ENCODE results near the gene FMNL3. TPM values are rescaled to one million over a fixed set of nuclear protein-coding genes. Genes with fewer than 3 reads are reported as not detected.

Gene FMNL3
- total and polyA plus RNA-seq, 2 of the 13 experiments (the other 11 are each of a cell fraction or from before 2014, with no cell fraction given): 0.44 to 1.1 TPM

- TF ChIP-seq CTCF (CRISPR knock-in tag; IDR thresholded peaks at IDR 0.05): peak; percentile 30
- TF ChIP-seq DPF2 (CRISPR knock-in tag; IDR thresholded peaks at IDR 0.05; ENCODE audit: borderline replicate concordance, low read depth): peak; percentile 58; the same call in 1 of the 2 replicates
- TF ChIP-seq SMYD3 (CRISPR knock-in tag; IDR thresholded peaks at IDR 0.05): no peak
- TF ChIP-seq PHF8 (CRISPR knock-in tag; IDR thresholded peaks at IDR 0.05): peak; percentile 64
- TF ChIP-seq ZNF292 (CRISPR knock-in tag; IDR thresholded peaks at IDR 0.05; ENCODE audit: borderline replicate concordance, low read depth): peak; percentile 73; the same call in 1 of the 2 replicates
- 0 out of 2 replicates have a peak, but pooled peaks have one; percentile 31 for TF ChIP-seq MEIS2 (CRISPR knock-in tag; IDR thresholded peaks at IDR 0.05)
- no peak; the same call in 1 of the 2 replicates for TF ChIP-seq ZNF362 (CRISPR knock-in tag; IDR thresholded peaks at IDR 0.05; ENCODE audit: borderline replicate concordance)
- TF ChIP-seq ZBTB3 (CRISPR knock-in tag; IDR thresholded peaks at IDR 0.05; ENCODE audit: borderline replicate concordance, low read depth): no peak
- no peak for TF ChIP-seq SRSF9 (IDR thresholded peaks at IDR 0.05; ENCODE audit: borderline replicate concordance, insufficient read depth, low read depth, low read length, poor library complexity, severe bottlenecking)
- no peak for TF ChIP-seq RBAK (CRISPR knock-in tag; IDR thresholded peaks at IDR 0.05)
- TF ChIP-seq SP5 (CRISPR knock-in tag; IDR thresholded peaks at IDR 0.05; ENCODE audit: borderline replicate concordance, low read depth): no peak
- no peak for TF ChIP-seq ATF1 (CRISPR knock-in tag; IDR thresholded peaks at IDR 0.05)
- no peak for TF ChIP-seq TRIM22 (IDR thresholded peaks at IDR 0.05)
- no peak for TF ChIP-seq THYN1 (CRISPR knock-in tag; IDR thresholded peaks at IDR 0.05; ENCODE audit: borderline replicate concordance, low read depth)
- TF ChIP-seq HNRNPK (IDR thresholded peaks at IDR 0.05; ENCODE audit: low read depth, low read length, poor library complexity, severe bottlenecking): no peak
- TF ChIP-seq FOXP4 (CRISPR knock-in tag; IDR thresholded peaks at IDR 0.05): 0 out of 2 replicates have a peak, but pooled peaks have one; percentile 27
- TF ChIP-seq ZNF44 (CRISPR knock-in tag; IDR thresholded peaks at IDR 0.05): peak; percentile 65; the same call in 1 of the 2 replicates
- no peak for TF ChIP-seq SIN3A (IDR thresholded peaks at IDR 0.05; ENCODE audit: borderline replicate concordance, low read depth, low read length)
- no peak for TF ChIP-seq ZNF280D (CRISPR knock-in tag; IDR thresholded peaks at IDR 0.05)
- no peak for TF ChIP-seq PPARG (CRISPR knock-in tag; conservative IDR thresholded peaks at IDR 0.05)
- TF ChIP-seq ZNF282 (IDR thresholded peaks at IDR 0.05; ENCODE audit: partially characterized antibody): no peak
These were observed 64.8 kb downstream of the FMNL3 start (continued) for GRCh38 chr12:49642370-49642802.
